ENCODE results near the gene ECSCR. TPM values are rescaled to one million over a fixed set of nuclear protein-coding genes. Genes with fewer than 3 reads are reported as not detected.
"Not testable (repeated sequence)": the region's sequence is repeated elsewhere in the genome, so short reads cannot be mapped to it uniquely, and the experiment has no call there.

ECSCR gene
- total RNA-seq, 2 donors from 2014 or later: 30.1 to 35.4 TPM

GRCh38 chr5:139413963-139414362, 48.6 kb downstream of the ECSCR start:
- DNase-seq (ENCODE audit: low spot score): no peak
- H3K27ac ChIP-seq: peak overlapping the region; percentile 78 to 94
- no peaks in the 10 kb centered on the region for H3K9me3 ChIP-seq
- no peak for TF ChIP-seq CTCF (IDR thresholded peaks at IDR 0.05)
- H3K27me3 ChIP-seq: no peaks in the 10 kb centered on the region
- no peaks in the 10 kb centered on the region for H3K36me3 ChIP-seq
- no peak overlapping the region for H3K4me3 ChIP-seq
- peaks cover 0 to 54% of the 10 kb centered on the region in 2 donors for H3K4me1 ChIP-seq

GRCh38 chr5:139413153-139413552, 49.4 kb downstream of the ECSCR start:
- H3K27ac ChIP-seq: peak overlapping the region; percentile 78 to 94
- no peaks in the 10 kb centered on the region for H3K36me3 ChIP-seq

GRCh38 chr5:139410993-139411828, 51.3 kb downstream of the ECSCR start:
- no peaks in the 10 kb centered on the region for H3K36me3 ChIP-seq
- no peaks in the 10 kb centered on the region for H3K27me3 ChIP-seq
- no peak overlapping the region for H3K27ac ChIP-seq
- H3K4me1 ChIP-seq: peaks cover 0 to 28% of the 10 kb centered on the region in 2 donors
- no peak overlapping the region for H3K4me3 ChIP-seq
- no peak for TF ChIP-seq CTCF (IDR thresholded peaks at IDR 0.05)
- no peak for DNase-seq (ENCODE audit: low spot score)
- H3K9me3 ChIP-seq: no peaks in the 10 kb centered on the region

More at GRCh38 chr5:139413153-139413552, 49.4 kb downstream of the ECSCR start:
- no peaks in the 10 kb centered on the region for H3K27me3 ChIP-seq
- DNase-seq (ENCODE audit: low spot score): no peak
- H3K4me1 ChIP-seq: peaks cover 0 to 48% of the 10 kb centered on the region in 2 donors
- H3K9me3 ChIP-seq: no peaks in the 10 kb centered on the region
- no peak overlapping the region for H3K4me3 ChIP-seq
- no peak for TF ChIP-seq CTCF (IDR thresholded peaks at IDR 0.05)

GRCh38 chr5:139410121-139410992, 52.2 kb downstream of the ECSCR start:
- no peak for TF ChIP-seq CTCF (IDR thresholded peaks at IDR 0.05)
- no peak for DNase-seq (ENCODE audit: low spot score)
- no peaks in the 10 kb centered on the region for H3K27me3 ChIP-seq
- no peak overlapping the region for H3K27ac ChIP-seq
- H3K9me3 ChIP-seq: no peaks in the 10 kb centered on the region
- peaks cover 0 to 20% of the 10 kb centered on the region in 2 donors for H3K4me1 ChIP-seq
- no peak overlapping the region for H3K4me3 ChIP-seq
- no peaks in the 10 kb centered on the region for H3K36me3 ChIP-seq

GRCh38 chr5:139409116-139409515, 53.4 kb downstream of the ECSCR start:
- H3K4me1 ChIP-seq: peaks cover 2 to 14% of the 10 kb centered on the region in 2 donors
- H3K36me3 ChIP-seq; H3K27ac ChIP-seq; DNase-seq (ENCODE audit: low spot score); H3K4me3 ChIP-seq; H3K9me3 ChIP-seq; H3K27me3 ChIP-seq: not testable (repeated sequence)

- H3K36me3 ChIP-seq: no peaks in the 10 kb centered on the region
- no peaks in the 10 kb centered on the region for H3K27me3 ChIP-seq
- peaks cover 4 to 12% of the 10 kb centered on the region in 2 donors for H3K4me1 ChIP-seq
- H3K27ac ChIP-seq: no peak overlapping the region
- H3K9me3 ChIP-seq: no peaks in the 10 kb centered on the region
- no peak overlapping the region for H3K4me3 ChIP-seq
- TF ChIP-seq CTCF (IDR thresholded peaks at IDR 0.05): no peak
- no peak for DNase-seq (ENCODE audit: low spot score)
Observed at GRCh38 chr5:139408191-139408590, 54.4 kb downstream of the ECSCR start.
